ENCODE results near the gene PARD3.
"Not testable (repeated sequence)": the region's sequence is repeated elsewhere in the genome, so short reads cannot be mapped to it uniquely, and the experiment has no call there.

Gene PARD3

GRCh38 chr10:34294137-34294536, 521.0 kb downstream of the PARD3 start:
- DNase-seq (ENCODE audit: low spot score): no peak

GRCh38 chr10:34292675-34293074, 522.4 kb downstream of the PARD3 start:
- DNase-seq (ENCODE audit: low spot score): no peak

- DNase-seq (ENCODE audit: low spot score): no peak
Measured at GRCh38 chr10:34292194-34292565, 522.9 kb downstream of the PARD3 start.

- DNase-seq (ENCODE audit: low spot score): no peak
Measured at GRCh38 chr10:34291466-34292193, 523.5 kb downstream of the PARD3 start.

GRCh38 chr10:34290412-34291081, 524.5 kb downstream of the PARD3 start:
- DNase-seq (ENCODE audit: low spot score): no peak

GRCh38 chr10:34288634-34289033, 526.5 kb downstream of the PARD3 start:
- DNase-seq (ENCODE audit: low spot score): no peak

GRCh38 chr10:34286136-34286739, 528.9 kb downstream of the PARD3 start:
- DNase-seq (ENCODE audit: low spot score): no peak

DNA sequence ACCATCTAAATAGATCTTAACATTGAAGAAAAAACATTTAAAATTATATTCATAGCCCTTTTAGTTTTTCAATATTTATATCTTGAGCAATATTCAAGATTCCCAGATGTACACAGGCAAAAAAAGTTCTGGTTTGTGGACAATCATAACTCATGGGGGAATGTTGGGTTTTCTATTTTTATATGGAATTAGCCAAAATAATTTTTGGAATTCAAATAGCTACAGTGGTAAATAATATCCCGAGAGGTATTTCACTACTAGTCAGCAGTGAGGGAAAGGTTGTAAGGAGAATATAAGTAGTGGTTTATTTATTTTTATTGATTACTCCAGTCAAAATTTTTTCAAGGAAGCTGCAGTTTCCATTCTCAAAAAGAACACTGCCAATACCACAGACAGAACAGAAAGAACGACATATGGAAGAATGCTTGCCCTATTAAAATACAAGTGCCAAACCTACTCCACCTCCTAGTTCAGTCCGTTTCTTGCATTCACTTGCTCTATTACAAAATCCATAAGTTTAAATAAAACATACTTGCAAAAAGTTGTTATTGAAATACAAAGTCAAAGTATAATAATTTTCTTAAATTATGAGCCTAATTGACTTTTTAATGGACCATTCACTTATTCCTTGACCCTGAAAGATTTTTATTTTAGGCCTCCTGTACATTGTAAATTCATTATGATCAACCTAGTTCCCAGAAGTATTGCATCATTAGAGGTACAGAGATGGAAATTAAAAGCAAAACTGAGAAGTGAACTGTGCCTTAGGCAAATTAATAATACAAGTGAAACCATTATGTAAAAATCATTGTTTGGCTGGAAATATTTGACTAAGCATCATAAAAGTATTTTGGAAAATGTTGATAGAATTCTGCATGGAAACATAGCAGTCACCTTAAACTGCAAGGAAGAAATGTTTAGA, 533.2 kb downstream of the PARD3 start:
- no peak for DNase-seq (ENCODE audit: low spot score)

- peak; percentile 73 for DNase-seq (ENCODE audit: low spot score)
Measured at GRCh38 chr10:34280599-34281374, 534.3 kb downstream of the PARD3 start.

GRCh38 chr10:34275626-34276130, 539.4 kb downstream of the PARD3 start:
- no peak for DNase-seq (ENCODE audit: low spot score)

GRCh38 chr10:34274906-34275305, 540.2 kb downstream of the PARD3 start:
- DNase-seq (ENCODE audit: low spot score): no peak

DNA sequence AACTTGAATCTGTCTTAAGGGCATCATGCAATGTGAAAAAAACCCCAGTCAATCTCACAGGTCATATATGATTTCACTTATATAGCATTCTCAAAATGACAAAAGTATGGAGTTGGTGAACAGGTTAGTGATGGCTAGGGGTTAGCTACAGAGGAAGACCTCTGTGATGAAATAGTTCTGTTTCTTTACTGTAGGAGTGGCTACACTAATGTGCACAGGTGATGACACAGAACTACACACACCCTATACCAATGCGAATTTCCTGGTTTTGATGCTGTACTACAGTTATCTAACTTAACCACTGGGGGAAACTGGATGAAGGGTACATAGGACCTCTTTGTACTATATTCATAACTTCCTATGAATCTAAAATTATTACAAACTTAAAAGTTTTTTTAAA, 541.8 kb downstream of the PARD3 start:
- DNase-seq (ENCODE audit: low spot score): no peak

- DNase-seq (ENCODE audit: low spot score): no peak
Measured at GRCh38 chr10:34272316-34272715, 542.8 kb downstream of the PARD3 start.

DNA sequence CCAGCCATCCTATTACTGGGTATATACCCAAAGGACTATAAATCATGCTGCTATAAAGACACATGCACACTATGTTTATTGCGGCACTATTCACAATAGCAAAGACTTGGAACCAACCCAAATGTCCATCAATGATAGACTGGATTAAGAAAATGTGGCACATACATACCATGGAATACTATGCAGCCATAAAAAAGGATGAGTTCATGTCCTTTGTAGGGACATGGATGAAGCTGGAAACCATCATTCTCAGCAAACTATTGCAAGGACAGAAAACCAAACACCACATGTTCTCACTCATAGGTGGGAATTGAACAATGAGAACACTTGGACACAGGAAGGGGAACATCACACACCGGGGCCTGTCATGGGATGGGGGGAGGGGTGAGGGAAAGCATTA, 546.7 kb downstream of the PARD3 start:
- DNase-seq (ENCODE audit: low spot score): not testable (repeated sequence)

DNA sequence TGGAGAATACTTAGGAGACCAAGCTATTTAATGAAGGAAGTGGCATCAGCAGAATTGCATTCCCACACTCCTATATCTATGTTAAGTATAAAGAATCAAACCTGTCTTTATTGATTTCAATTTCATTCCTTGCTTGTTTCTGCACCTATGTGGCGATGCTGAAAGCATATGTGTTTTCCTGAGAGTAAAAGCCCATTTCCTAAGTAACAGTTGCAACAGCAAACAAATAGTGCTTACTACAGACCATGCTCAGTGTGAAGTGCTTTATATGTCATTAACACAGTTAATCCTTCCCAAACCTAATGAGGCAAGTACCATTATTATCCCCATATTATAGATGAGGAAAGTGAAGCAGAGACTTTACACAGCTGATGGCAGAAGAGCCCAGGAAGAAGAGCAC, 552.1 kb downstream of the PARD3 start:
- DNase-seq (ENCODE audit: low spot score): no peak

DNA sequence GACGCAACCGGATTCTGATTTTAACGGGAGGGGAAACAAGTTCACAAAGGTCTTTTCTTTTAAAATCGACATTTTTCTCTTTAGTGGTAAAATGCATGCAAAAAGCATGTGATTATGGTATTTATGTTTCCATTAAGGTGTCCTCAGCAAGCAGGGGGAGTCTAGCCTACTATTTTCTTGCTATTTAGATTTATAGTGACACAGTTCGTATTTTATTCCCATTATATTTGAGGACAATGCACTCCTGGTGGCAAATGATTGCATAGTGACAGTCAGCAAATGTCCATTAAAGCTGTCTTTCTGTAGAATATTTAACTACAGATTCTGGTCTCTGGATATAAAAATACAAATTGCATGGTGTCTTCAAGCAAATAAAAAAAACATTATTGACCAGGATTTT, 554.2 kb downstream of the PARD3 start:
- DNase-seq (ENCODE audit: low spot score): no peak

DNA sequence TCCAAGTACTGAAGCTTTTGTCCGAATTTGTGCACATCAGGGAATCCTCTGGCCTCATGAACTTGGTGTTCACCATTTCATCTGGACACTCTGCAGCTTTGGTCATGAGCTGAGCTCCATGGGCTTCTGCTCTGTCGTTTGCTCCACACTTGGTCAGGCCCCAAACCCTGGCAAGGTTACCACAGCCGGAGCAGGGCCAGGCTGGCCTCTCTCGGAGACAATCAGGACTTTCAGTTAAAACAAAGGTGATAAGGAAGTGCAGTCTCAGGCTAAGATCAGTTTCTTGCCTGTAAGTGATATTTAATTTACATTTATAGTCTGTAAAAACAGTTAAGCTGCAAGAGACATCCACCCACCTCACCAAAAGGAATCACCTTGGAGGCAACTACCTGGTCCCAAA, 558.9 kb downstream of the PARD3 start:
- no peak for DNase-seq (ENCODE audit: low spot score)

- DNase-seq (ENCODE audit: low spot score): no peak
Measured at GRCh38 chr10:34255035-34255434, 560.1 kb downstream of the PARD3 start.

GRCh38 chr10:34254596-34254995, 560.5 kb downstream of the PARD3 start:
- peak; percentile 70 for DNase-seq (ENCODE audit: low spot score)

DNA sequence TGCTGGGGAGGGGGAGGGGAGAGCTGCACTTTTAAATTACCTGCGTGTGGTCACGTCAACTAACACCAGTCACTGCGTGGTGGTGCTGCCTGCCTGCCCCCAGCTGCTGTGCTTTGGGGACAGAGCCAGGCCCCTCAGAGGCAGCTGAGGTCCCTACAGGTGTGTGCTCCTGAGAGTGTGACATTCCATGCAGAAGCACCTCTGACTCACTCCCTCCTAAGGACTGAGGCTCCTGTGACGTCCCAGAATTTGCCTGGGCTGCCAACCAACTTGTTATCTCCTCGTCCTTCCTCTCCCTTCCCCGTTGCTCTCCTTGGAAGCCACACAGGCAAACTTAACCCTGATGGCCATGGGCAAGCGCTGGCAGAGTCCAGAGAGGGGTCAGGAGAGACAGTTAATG, 563.0 kb downstream of the PARD3 start:
- DNase-seq (ENCODE audit: low spot score): no peak

- DNase-seq (ENCODE audit: low spot score): no peak
Measured at GRCh38 chr10:34251177-34251576, 563.9 kb downstream of the PARD3 start.
